Prostate gland (tissue), 2 donors: ENCODE measurements around the gene HRK.

Experiments used
- POLR2A ChIP-seq: fragments of 450-650 bp; IDR thresholded peaks from one replicate; pipeline ENCODE4 v1.6.1; 2016; ENCODE audit warnings: antibody characterized with exemption, mild to moderate bottlenecking
- TF ChIP-seq, protein P1 (sequence below), 4 experiments: fragments of 200-600 bp in 2 of 4; fragments of 450-650 bp in 2 of 4; sonication (generic) in 2 of 4; IDR thresholded peaks; 1 replicate in 3 of 4; 2 replicates in 1 of 4; pipeline ENCODE4 v1.5.1; 2016 to 2019; ENCODE audit warnings: antibody characterized with exemption in 4 of 4, mild to moderate bottlenecking in 2 of 4, moderate library complexity in 2 of 4

DNA sequence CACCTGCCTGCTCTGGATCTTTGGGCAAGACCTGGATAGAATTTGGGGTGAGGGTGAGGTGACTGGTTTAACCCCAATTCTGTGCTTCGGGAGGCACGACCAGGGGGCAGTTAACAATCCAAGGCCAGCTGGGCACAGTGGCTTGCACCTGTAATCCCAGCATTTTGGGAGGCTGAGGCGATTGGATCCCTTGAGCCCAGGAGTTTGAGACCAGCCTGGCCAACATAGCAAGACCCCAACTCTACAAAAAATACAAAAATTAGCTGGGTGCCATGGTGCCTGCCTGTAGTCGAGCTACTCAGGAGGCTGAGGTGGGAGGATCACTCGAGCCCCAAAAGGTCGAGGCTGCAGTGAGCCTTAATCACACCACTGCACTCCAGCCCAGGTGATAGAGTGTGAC is 38.2 kb downstream of the HRK start:
- TF ChIP-seq, protein P1, sequence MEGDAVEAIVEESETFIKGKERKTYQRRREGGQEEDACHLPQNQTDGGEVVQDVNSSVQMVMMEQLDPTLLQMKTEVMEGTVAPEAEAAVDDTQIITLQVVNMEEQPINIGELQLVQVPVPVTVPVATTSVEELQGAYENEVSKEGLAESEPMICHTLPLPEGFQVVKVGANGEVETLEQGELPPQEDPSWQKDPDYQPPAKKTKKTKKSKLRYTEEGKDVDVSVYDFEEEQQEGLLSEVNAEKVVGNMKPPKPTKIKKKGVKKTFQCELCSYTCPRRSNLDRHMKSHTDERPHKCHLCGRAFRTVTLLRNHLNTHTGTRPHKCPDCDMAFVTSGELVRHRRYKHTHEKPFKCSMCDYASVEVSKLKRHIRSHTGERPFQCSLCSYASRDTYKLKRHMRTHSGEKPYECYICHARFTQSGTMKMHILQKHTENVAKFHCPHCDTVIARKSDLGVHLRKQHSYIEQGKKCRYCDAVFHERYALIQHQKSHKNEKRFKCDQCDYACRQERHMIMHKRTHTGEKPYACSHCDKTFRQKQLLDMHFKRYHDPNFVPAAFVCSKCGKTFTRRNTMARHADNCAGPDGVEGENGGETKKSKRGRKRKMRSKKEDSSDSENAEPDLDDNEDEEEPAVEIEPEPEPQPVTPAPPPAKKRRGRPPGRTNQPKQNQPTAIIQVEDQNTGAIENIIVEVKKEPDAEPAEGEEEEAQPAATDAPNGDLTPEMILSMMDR (IDR thresholded peaks at IDR 0.05) = no peak
- no peak for TF ChIP-seq POLR2A
